A549 (cell line): ENCODE measurements around the gene ZNF622. TPM values are rescaled to one million over a fixed set of nuclear protein-coding genes. Genes with fewer than 3 reads are reported as not detected.

Experiments
- ATAC-seq, 2 experiments: fragments of 200-7000 bp in 1 of 2; fragments of >200 bp in 1 of 2; cut with Nextera tagmentation in 1 of 2; cut with Tn5 transposase in 1 of 2; 3 replicates each; pipeline versions ENCODE4 v1.8.0 to v1.9.1; 2018 to 2020; ENCODE audit warnings: mild to moderate bottlenecking in 1 of 2, moderate library complexity in 1 of 2
- CTCF ChIA-PET: fragments of 300-600 bp; sonication (Branson Sonifier 250); formaldehyde crosslinking; extraction: SDS; loops from one replicate; lab custom pipeline; 2021; ENCODE audit warnings: antibody characterized with exemption, inconsistent platforms; lab: Yijun Ruan, JAX
- POLR2A ChIA-PET: fragments of 350-600 bp; formaldehyde crosslinking; extraction: SDS; loops from one replicate; lab custom pipeline; 2021; ENCODE audit warnings: antibody characterized with exemption, inconsistent platforms; lab: Yijun Ruan, JAX
- DNase-seq, 2 experiments: peaks; one replicate each; pipeline versions ENCODE4 v3.0.0 to v3.0.0-alpha.2; 2011 to 2016; ENCODE audit warnings: low read depth in 1 of 2, low spot score in 1 of 2
- FAIRE-seq: peaks from 2 replicates; lab custom pipeline; 2011; peaks lifted over from hg19 to GRCh38; lab: Jason Lieb, UNC
- H3K27ac ChIP-seq, 2 experiments: fragments of >200 bp; sonication (Bioruptor Twin); formaldehyde crosslinking; 3 replicates each; pipeline ENCODE4 v1.5.1; 2016 to 2017
- H3K4me1 ChIP-seq: fragments of >200 bp; sonication (Bioruptor Twin); formaldehyde crosslinking; 3 replicates; pipeline ENCODE4 v1.6.1; 2016
- H3K4me2 ChIP-seq: fragments of >200 bp; sonication (Bioruptor Twin); formaldehyde crosslinking; 3 replicates; pipeline ENCODE4 v1.6.1; 2016
- H3K4me3 ChIP-seq: fragments of >200 bp; sonication (Bioruptor Twin); formaldehyde crosslinking; 3 replicates; pipeline ENCODE4 v1.5.1; 2016
- H3K9me3 ChIP-seq: fragments of >200 bp; sonication (Bioruptor Twin); formaldehyde crosslinking; 3 replicates; pipeline ENCODE4 v1.6.1; 2016
- ATOH8 ChIP-seq: fragments of 250-450 bp; sonication (Bioruptor Pico); IDR thresholded peaks from 2 replicates; pipeline ENCODE4 v1.5.0; 2020; ENCODE audit warnings: low read depth, mild to moderate bottlenecking, moderate library complexity
- BHLHE40 ChIP-seq: IDR thresholded peaks from 2 replicates; pipeline ENCODE4 v1.6.1; 2012; ENCODE audit warnings: low read depth, low read length, inconsistent platforms
- CBX2 ChIP-seq: fragments of 200-600 bp; sonication (generic); IDR thresholded peaks from 2 replicates; pipeline ENCODE4 v1.6.1; 2016; ENCODE audit warnings: low read depth, mild to moderate bottlenecking, borderline replicate concordance
- CTCF ChIP-seq: fragments of >200 bp; sonication (Bioruptor Twin); formaldehyde crosslinking; IDR thresholded peaks from 3 replicates; pipeline ENCODE4 v1.5.1; 2016
- E2F6 ChIP-seq: IDR thresholded peaks from 2 replicates; pipeline ENCODE4 v1.6.1; 2012; ENCODE audit warnings: low read depth, borderline replicate concordance
- ESRRA ChIP-seq: fragments of 150-350 bp; IDR thresholded peaks from 2 replicates; pipeline ENCODE4 v1.6.1; 2014; ENCODE audit warnings: mild to moderate bottlenecking, low read length, borderline replicate concordance
- FOSL2 ChIP-seq, 2 experiments: fragments of 450-650 bp in 1 of 2; fragments of >200 bp in 1 of 2; sonication (Bioruptor Twin) in 1 of 2; formaldehyde crosslinking; IDR thresholded peaks; 2 replicates each; pipeline versions ENCODE4 v1.5.0 to v1.6.1; 2016 to 2020; ENCODE audit warnings: mild to moderate bottlenecking in 1 of 2, moderate library complexity in 1 of 2
- GATA3 ChIP-seq: IDR thresholded peaks from 2 replicates; pipeline ENCODE4 v1.6.1; 2012; ENCODE audit warnings: borderline replicate concordance
- HES2 ChIP-seq: fragments of >200 bp; sonication (Bioruptor Twin); formaldehyde crosslinking; IDR thresholded peaks from 2 replicates; pipeline ENCODE4 v1.6.1; 2016
- HOXB13 ChIP-seq: fragments of 250-450 bp; sonication (Bioruptor Pico); IDR thresholded peaks from 2 replicates; pipeline ENCODE4 v1.5.0; 2020; ENCODE audit warnings: low read depth, mild to moderate bottlenecking, moderate library complexity
- JUN ChIP-seq, 2 experiments: fragments of >200 bp; sonication (Bioruptor Twin); formaldehyde crosslinking; IDR thresholded peaks; 2 replicates in 1 of 2; 3 replicates in 1 of 2; pipeline ENCODE4 v1.6.1; 2016 to 2017
- KDM5A ChIP-seq: fragments of 200-600 bp; sonication (generic); IDR thresholded peaks from 2 replicates; pipeline ENCODE4 v1.6.1; 2016; ENCODE audit warnings: antibody characterized with exemption, mild to moderate bottlenecking
- MAFK ChIP-seq: fragments of 450-650 bp; IDR thresholded peaks from 2 replicates; pipeline ENCODE4 v1.6.1; 2014; ENCODE audit not compliant: partially characterized antibody
- MAZ ChIP-seq: fragments of 150-350 bp; IDR thresholded peaks from 2 replicates; pipeline ENCODE4 v1.6.1; 2014; ENCODE audit warnings: antibody characterized with exemption, low read depth, low read length, borderline replicate concordance
- NFE2L2 ChIP-seq: fragments of 150-350 bp; conservative IDR thresholded peaks from 2 replicates; pipeline ENCODE4 v1.6.1; 2014; ENCODE audit warnings: low read length
- NPAS2 ChIP-seq: fragments of 250-450 bp; sonication (Bioruptor Pico); IDR thresholded peaks from 2 replicates; pipeline ENCODE4 v1.8.0; 2022; ENCODE audit warnings: mild to moderate bottlenecking, moderate library complexity, borderline replicate concordance
- NR3C1 ChIP-seq: fragments of >200 bp; sonication (Bioruptor Twin); formaldehyde crosslinking; IDR thresholded peaks from 3 replicates; pipeline ENCODE4 v1.6.1; 2017
- RAD21 ChIP-seq, 2 experiments: fragments of >200 bp in 1 of 2; sonication (Bioruptor Twin) in 1 of 2; formaldehyde crosslinking in 1 of 2; IDR thresholded peaks in 1 of 2; conservative IDR thresholded peaks in 1 of 2; 2 replicates in 1 of 2; 3 replicates in 1 of 2; pipeline ENCODE4 v1.6.1; 2012 to 2018; ENCODE audit warnings: inconsistent platforms in 1 of 2
- RARB ChIP-seq: fragments of 250-450 bp; sonication (Bioruptor Pico); IDR thresholded peaks from 2 replicates; pipeline ENCODE4 v1.8.0; 2021; ENCODE audit warnings: mild to moderate bottlenecking, moderate library complexity
- RCOR1 ChIP-seq: fragments of 150-350 bp; IDR thresholded peaks from 2 replicates; pipeline ENCODE4 v1.6.1; 2014; ENCODE audit warnings: antibody characterized with exemption, low read length, low read depth
- SMC3 ChIP-seq: fragments of >200 bp; sonication (Bioruptor Twin); formaldehyde crosslinking; IDR thresholded peaks from 3 replicates; pipeline ENCODE4 v1.6.1; 2018; ENCODE audit warnings: inconsistent platforms
- SREBF2 ChIP-seq: fragments of 450-650 bp; IDR thresholded peaks from 2 replicates; pipeline ENCODE4 v1.6.1; 2014; ENCODE audit warnings: mild to moderate bottlenecking, moderate library complexity
- ZNF302 ChIP-seq: fragments of 250-450 bp; sonication (Bioruptor Pico); IDR thresholded peaks from 2 replicates; pipeline ENCODE4 v1.9.0; 2021; ENCODE audit warnings: inconsistent platforms, mild to moderate bottlenecking, moderate library complexity
- ZSCAN20 ChIP-seq: fragments of 250-450 bp; sonication (Bioruptor Pico); IDR thresholded peaks from 2 replicates; pipeline ENCODE4 v1.8.0; 2022; ENCODE audit warnings: mild to moderate bottlenecking, moderate library complexity
- WGBS: methylation state at CpG from one replicate; pipeline ENCODE4 v1.1.6; 2017; ENCODE audit errors: missing lambda C conversion rate; 5-methylcytosine and 5-hydroxymethylcytosine counted together
- polyA plus RNA-seq, 4 experiments: library from polyadenylated mRNA; depleted of rRNA in 3 of 4; stranded (reverse); fragments of >200 nt; fragmentation: RNase III in 1 of 4; extraction: RNeasy Plus Mini Kit Qiagen cat#74134 plus additional on column Dnase treatment in 1 of 4; gene quantifications; 2 replicates in 3 of 4; 3 replicates in 1 of 4; pipeline ENCODE4 v1.2.3, GENCODE V29; 2011 to 2017

Gene ZNF622
- polyA plus RNA-seq, 2 of the 4 experiments (the other 2 are of a cell fraction): 23.2 to 38.0 TPM

GRCh38 chr5:16454686-16455085 lies 10.9 kb downstream of the ZNF622 start:
- no peak for FAIRE-seq
- ChIA-PET CTCF (interaction anchor here (0.6 to 4.0 kb wide), 6 partner anchors 9 to 762 kb away, joined by 3 to 34 read pairs (median 10); no protein-coding TSS in a partner anchor), POLR2A (no interaction called here)
- ATAC-seq: no peak
- H3K27ac ChIP-seq: no peak overlapping the region
- no peak overlapping the region for H3K4me3 ChIP-seq
- TF ChIP-seq RAD21 (conservative IDR thresholded peaks at IDR 0.05 in 1 of 2, IDR thresholded peaks at IDR 0.05 in 1 of 2) (no peak), CTCF (no peak), MAFK (no peak), JUN (IDR thresholded peaks at IDR 0.05) (no peak), ZNF302 (CRISPR knock-in tag) (no peak), GATA3 (no peak), NPAS2 (CRISPR knock-in tag) (no peak), ZSCAN20 (CRISPR knock-in tag) (no peak), RARB (CRISPR knock-in tag) (no peak), ATOH8 (CRISPR knock-in tag) (no peak), NFE2L2 (no peak), SREBF2 (no peak), BHLHE40 (no peak), MAZ (no peak)
- H3K4me1 ChIP-seq: peaks cover 5% of the 10 kb centered on the region; the same call in 2 of the 3 replicates
- no peak for DNase-seq
- no peaks in the 10 kb centered on the region for H3K9me3 ChIP-seq
- H3K4me2 ChIP-seq: no peak overlapping the region
- 89% methylated on average over 4 of the region's 4 CpGs for WGBS

GRCh38 chr5:16453609-16454008 lies 12.0 kb downstream of the ZNF622 start:
- no peak for ATAC-seq
- TF ChIP-seq GATA3 (no peak), KDM5A (no peak), RCOR1 (no peak), RARB (CRISPR knock-in tag) (no peak), SMC3 (no peak), HOXB13 (CRISPR knock-in tag) (no peak), MAZ (no peak), HES2 (no peak), NR3C1 (no peak), ATOH8 (CRISPR knock-in tag) (no peak), ESRRA (no peak), MAFK (no peak), CBX2 (no peak), NFE2L2 (no peak), CTCF (no peak), FOSL2 (IDR thresholded peaks at IDR 0.05) (no peak), FOSL2 (CRISPR knock-in tag; IDR thresholded peaks at IDR 0.05) (no peak), NPAS2 (CRISPR knock-in tag) (no peak), E2F6 (no peak), RAD21 (conservative IDR thresholded peaks at IDR 0.05 in 1 of 2, IDR thresholded peaks at IDR 0.05 in 1 of 2) (no peak)
- CTCF ChIA-PET: interaction anchor here (0.9 to 4.0 kb wide), 4 partner anchors 9 to 293 kb away, joined by 3 to 14 read pairs (median 4); no protein-coding TSS in a partner anchor
- H3K4me1 ChIP-seq: peaks cover 5% of the 10 kb centered on the region; the same call in 2 of the 3 replicates
- H3K4me2 ChIP-seq: no peak overlapping the region
- H3K9me3 ChIP-seq: no peaks in the 10 kb centered on the region
- no peak overlapping the region for H3K4me3 ChIP-seq
- H3K27ac ChIP-seq: no peak overlapping the region
- POLR2A ChIA-PET: no interaction called here
- FAIRE-seq: no peak
- DNase-seq: no peak
